PC-9 (cell line): Measurements from ENCODE around the gene DUSP19.

Source experiments
- EZH2 ChIP-seq: fragments of 200-600 bp; sonication (generic); IDR thresholded peaks from 2 replicates; pipeline ENCODE4 v1.8.0; 2017; ENCODE audit warnings: antibody characterized with exemption, low read depth
- TF ChIP-seq, protein P1 (sequence below): fragments of 200-600 bp; sonication (generic); conservative IDR thresholded peaks from 2 replicates; pipeline ENCODE4 v1.6.1; 2017; ENCODE audit warnings: mixed run types, antibody characterized with exemption, mild to moderate bottlenecking, moderate library complexity

DNA sequence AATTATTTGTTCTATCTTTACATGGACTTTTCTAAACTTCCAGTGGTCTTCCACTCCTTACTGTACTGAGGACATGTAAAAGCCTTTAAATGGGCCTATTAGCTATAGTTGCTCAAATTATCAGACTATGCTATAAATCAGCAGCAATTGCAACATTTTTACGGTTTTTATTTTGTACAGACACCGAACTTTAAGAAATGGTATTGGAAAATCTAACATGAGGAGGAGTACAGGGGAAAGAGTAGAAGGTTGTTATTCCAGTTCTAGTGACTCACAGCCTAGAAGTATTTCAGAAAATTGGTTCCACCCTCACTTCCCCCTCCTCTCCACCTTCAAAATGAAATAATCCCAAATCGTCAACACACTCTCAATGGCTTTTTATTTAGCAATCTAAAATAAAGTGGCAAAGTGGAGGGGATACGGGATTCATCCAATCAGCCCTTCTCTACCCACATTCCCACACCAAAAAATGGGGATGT is 41.4 kb upstream of the DUSP19 start:
- TF ChIP-seq, protein P1, sequence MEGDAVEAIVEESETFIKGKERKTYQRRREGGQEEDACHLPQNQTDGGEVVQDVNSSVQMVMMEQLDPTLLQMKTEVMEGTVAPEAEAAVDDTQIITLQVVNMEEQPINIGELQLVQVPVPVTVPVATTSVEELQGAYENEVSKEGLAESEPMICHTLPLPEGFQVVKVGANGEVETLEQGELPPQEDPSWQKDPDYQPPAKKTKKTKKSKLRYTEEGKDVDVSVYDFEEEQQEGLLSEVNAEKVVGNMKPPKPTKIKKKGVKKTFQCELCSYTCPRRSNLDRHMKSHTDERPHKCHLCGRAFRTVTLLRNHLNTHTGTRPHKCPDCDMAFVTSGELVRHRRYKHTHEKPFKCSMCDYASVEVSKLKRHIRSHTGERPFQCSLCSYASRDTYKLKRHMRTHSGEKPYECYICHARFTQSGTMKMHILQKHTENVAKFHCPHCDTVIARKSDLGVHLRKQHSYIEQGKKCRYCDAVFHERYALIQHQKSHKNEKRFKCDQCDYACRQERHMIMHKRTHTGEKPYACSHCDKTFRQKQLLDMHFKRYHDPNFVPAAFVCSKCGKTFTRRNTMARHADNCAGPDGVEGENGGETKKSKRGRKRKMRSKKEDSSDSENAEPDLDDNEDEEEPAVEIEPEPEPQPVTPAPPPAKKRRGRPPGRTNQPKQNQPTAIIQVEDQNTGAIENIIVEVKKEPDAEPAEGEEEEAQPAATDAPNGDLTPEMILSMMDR = no peak
- TF ChIP-seq EZH2 = no peak
